Liver (tissue), 9 donors: ENCODE measurements around the gene SEMA3B. TPM values are rescaled to one million over a fixed set of nuclear protein-coding genes. Genes with fewer than 3 reads are reported as not detected.

Experiments used
- DNase-seq: peaks from one replicate; pipeline ENCODE4 v3.0.0-alpha.2; 2017; ENCODE audit warnings: low spot score
- H3K27ac ChIP-seq, 2 donors: one replicate each; pipeline ENCODE4 v1.7.0; 2013; ENCODE audit warnings: inconsistent platforms in 2 of 2, low read length in 2 of 2, control low read depth in 1 of 2, low read depth in 1 of 2, mild to moderate bottlenecking in 1 of 2
- H3K27me3 ChIP-seq, 4 donors: one replicate each; pipeline versions ENCODE4 v1.6.1 to v1.7.0; 2013; ENCODE audit warnings: low read length in 3 of 4, inconsistent platforms in 1 of 4, mild to moderate bottlenecking in 1 of 4, moderate library complexity in 1 of 4; ENCODE audit not compliant: control insufficient read depth in 4 of 4, insufficient read depth in 4 of 4
- H3K36me3 ChIP-seq, 4 donors: one replicate each; pipeline versions ENCODE4 v1.6.1 to v1.7.0; 2013; ENCODE audit warnings: low read length in 3 of 4, mild to moderate bottlenecking in 3 of 4, low read depth in 1 of 4, moderate library complexity in 1 of 4; ENCODE audit not compliant: control insufficient read depth in 4 of 4, insufficient read depth in 3 of 4
- H3K4me1 ChIP-seq, 4 donors: one replicate each; pipeline versions ENCODE4 v1.6.1 to v1.7.0; 2013; ENCODE audit warnings: low read length in 3 of 4, mild to moderate bottlenecking in 3 of 4, moderate library complexity in 1 of 4; ENCODE audit not compliant: control insufficient read depth in 4 of 4, insufficient read depth in 4 of 4
- H3K4me3 ChIP-seq, 3 donors: one replicate each; pipeline versions ENCODE4 v1.6.1 to v1.7.0; 2013; ENCODE audit warnings: low read length in 3 of 3, control low read depth in 1 of 3, low read depth in 1 of 3, mild to moderate bottlenecking in 1 of 3
- H3K9ac ChIP-seq, 2 donors: one replicate each; pipeline ENCODE4 v1.7.0; 2013; ENCODE audit warnings: low read length in 2 of 2, mild to moderate bottlenecking in 2 of 2, moderate library complexity in 2 of 2, control low read depth in 1 of 2, low read depth in 1 of 2
- H3K9me3 ChIP-seq, 4 donors: one replicate each; pipeline versions ENCODE4 v1.6.1 to v1.7.0; 2013; ENCODE audit warnings: low read length in 3 of 4; ENCODE audit not compliant: control insufficient read depth in 4 of 4
- EGR1 ChIP-seq, 2 donors: IDR thresholded peaks; 2 replicates each; pipeline ENCODE4 v1.6.1; 2016 to 2018; ENCODE audit warnings: antibody characterized with exemption in 2 of 2, low read depth in 2 of 2
- FOXA1 ChIP-seq: IDR thresholded peaks from 2 replicates; pipeline ENCODE4 v1.6.1; 2016; ENCODE audit warnings: antibody characterized with exemption
- FOXA2 ChIP-seq: IDR thresholded peaks from 2 replicates; pipeline ENCODE4 v1.6.1; 2016; ENCODE audit warnings: antibody characterized with exemption
- GABPA ChIP-seq, 2 donors: IDR thresholded peaks in 1 of 2; conservative IDR thresholded peaks in 1 of 2; 2 replicates each; pipeline ENCODE4 v1.6.1; 2016; ENCODE audit warnings: antibody characterized with exemption in 2 of 2, mild to moderate bottlenecking in 1 of 2, moderate library complexity in 1 of 2
- HNF4G ChIP-seq: IDR thresholded peaks from 2 replicates; pipeline ENCODE4 v1.6.1; 2016; ENCODE audit warnings: antibody characterized with exemption
- JUND ChIP-seq, 2 donors: IDR thresholded peaks; 2 replicates each; pipeline ENCODE4 v1.6.1; 2016; ENCODE audit warnings: antibody characterized with exemption in 2 of 2
- RAD21 ChIP-seq, 2 donors: IDR thresholded peaks; 2 replicates each; pipeline ENCODE4 v1.6.1; 2016; ENCODE audit warnings: antibody characterized with exemption in 2 of 2, mild to moderate bottlenecking in 2 of 2
- WGBS: extraction: QIAGEN DNeasy Blood & Tissue Kit; methylation state at CpG from one replicate; pipeline ENCODE4 v1.1.7; 2013; 5-methylcytosine and 5-hydroxymethylcytosine counted together
- polyA plus RNA-seq, 2 donors: library from polyadenylated mRNA; stranded (reverse) in 1 of 2; unstranded in 1 of 2; fragments of 200-250 nt in 1 of 2; fragments of >200 nt in 1 of 2; fragmentation: Nextera tagmentation in 1 of 2; extraction: Ambion mirVana in 1 of 2; gene quantifications; one replicate each; pipeline versions ENCODE4 v1.2.1 to v1.2.3, GENCODE V29; 2013 to 2015
- total RNA-seq, 2 donors: library from RNA; depleted of rRNA; stranded (reverse); fragments of >200 nt; gene quantifications; one replicate each; pipeline ENCODE4 v1.2.3, GENCODE V29; 2014
- TF ChIP-seq, protein P1 (sequence below): IDR thresholded peaks from 2 replicates; pipeline ENCODE4 v1.6.1; 2016; ENCODE audit warnings: antibody characterized with exemption
- TF ChIP-seq, protein P2 (sequence below): fragments of 150-350 bp; IDR thresholded peaks from 2 replicates; pipeline ENCODE4 v1.5.1; 2017; ENCODE audit warnings: improper control_type of control experiment, low read depth, low read length; ENCODE audit not compliant: missing input control
- donor health status: healthy.
- donor health status: healthy.
- donor health status: healthy.
- donor health status: healthy.
- donor health status: healthy.

Gene SEMA3B
- total and polyA plus RNA-seq, 4 donors, result 0.40 to 1.5 (median 0.93) TPM

DNA sequence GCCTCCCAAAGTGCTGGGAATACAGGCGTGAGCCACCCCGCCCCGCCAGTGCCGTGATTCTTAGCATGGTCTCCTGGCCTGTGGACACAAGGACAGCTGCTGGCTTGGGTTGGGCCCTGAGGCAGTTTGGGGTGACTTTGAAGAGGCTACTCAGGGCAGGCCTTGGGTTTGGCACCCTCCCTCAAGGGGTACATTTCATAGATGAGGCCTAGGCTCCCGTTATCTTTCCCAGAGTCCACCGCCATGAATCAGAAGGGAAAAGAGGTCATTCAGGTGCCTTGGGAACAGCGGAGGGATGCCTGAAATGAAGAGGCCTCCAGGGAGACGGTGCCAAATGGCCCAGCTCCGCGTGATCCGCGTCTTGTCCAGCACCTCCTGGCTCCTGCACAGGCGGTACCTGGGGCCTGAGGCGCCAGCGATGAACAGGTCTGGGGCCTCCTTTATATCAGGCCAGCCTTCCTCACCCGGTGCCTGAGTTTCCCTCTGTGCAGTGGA lies 23.6 kb upstream of the SEMA3B start:
- H3K36me3 ChIP-seq, result no peaks in the 10 kb centered on the region
- peak overlapping the region; percentile 72 to 77 for H3K27ac ChIP-seq
- H3K9me3 ChIP-seq, result no peaks in the 10 kb centered on the region
- H3K4me3 ChIP-seq, result no peak overlapping the region
- H3K9ac ChIP-seq, result peak overlapping the region in 1 of 2 donors; percentile 20
- 69% methylated on average over 16 of the region's 16 CpGs for WGBS
- no peak for DNase-seq
- no peaks in the 10 kb centered on the region for H3K27me3 ChIP-seq
- peaks cover 11 to 88% (median 71%) of the 10 kb centered on the region in 4 donors for H3K4me1 ChIP-seq
- TF ChIP-seq, protein P1, sequence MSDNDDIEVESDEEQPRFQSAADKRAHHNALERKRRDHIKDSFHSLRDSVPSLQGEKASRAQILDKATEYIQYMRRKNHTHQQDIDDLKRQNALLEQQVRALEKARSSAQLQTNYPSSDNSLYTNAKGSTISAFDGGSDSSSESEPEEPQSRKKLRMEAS, result no peak
- TF ChIP-seq FOXA2 (no peak), HNF4G (no peak), FOXA1 (no peak)
- TF ChIP-seq, protein P2, sequence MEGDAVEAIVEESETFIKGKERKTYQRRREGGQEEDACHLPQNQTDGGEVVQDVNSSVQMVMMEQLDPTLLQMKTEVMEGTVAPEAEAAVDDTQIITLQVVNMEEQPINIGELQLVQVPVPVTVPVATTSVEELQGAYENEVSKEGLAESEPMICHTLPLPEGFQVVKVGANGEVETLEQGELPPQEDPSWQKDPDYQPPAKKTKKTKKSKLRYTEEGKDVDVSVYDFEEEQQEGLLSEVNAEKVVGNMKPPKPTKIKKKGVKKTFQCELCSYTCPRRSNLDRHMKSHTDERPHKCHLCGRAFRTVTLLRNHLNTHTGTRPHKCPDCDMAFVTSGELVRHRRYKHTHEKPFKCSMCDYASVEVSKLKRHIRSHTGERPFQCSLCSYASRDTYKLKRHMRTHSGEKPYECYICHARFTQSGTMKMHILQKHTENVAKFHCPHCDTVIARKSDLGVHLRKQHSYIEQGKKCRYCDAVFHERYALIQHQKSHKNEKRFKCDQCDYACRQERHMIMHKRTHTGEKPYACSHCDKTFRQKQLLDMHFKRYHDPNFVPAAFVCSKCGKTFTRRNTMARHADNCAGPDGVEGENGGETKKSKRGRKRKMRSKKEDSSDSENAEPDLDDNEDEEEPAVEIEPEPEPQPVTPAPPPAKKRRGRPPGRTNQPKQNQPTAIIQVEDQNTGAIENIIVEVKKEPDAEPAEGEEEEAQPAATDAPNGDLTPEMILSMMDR, result no peak

DNA sequence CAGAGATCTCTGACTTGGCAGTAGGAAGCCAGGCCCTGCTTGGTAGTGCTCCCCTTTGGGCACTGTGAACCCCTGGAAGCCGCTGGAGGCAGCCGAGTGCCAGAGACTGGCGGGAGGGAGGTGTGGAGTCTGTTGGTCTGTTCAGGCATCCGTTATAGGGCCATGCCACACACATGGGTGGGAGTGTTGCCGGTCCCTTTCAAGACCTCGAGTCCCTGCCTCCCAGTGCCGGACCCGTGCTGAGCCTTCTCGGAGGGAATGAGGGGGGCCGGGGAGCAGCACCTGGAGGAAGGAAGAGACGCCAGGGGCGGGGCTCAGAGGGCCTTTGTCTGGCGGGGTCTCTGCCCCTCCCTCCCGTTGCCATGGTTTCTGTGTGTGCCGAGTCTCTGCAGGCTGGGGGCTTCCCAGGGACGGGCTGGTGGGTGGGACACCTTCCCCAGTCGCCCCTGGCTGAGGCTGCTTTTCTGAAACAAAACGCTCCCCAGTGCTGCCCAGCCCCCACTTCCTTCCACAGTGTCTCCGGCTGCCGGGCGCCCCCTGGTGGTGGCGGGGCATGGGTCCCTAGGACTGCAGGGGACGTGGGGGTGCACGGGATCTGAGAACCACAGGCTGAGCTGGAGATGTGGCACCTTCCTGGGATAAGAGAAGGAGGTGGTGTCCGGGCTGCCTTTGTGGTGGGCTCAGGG lies 23.0 kb upstream of the SEMA3B start:
- peaks cover 9 to 85% (median 69%) of the 10 kb centered on the region in 4 donors for H3K4me1 ChIP-seq
- peak overlapping the region; percentile 72 to 77 for H3K27ac ChIP-seq
- H3K4me3 ChIP-seq, result no peak overlapping the region
- H3K9me3 ChIP-seq, result no peaks in the 10 kb centered on the region
- H3K27me3 ChIP-seq, result no peaks in the 10 kb centered on the region
- H3K9ac ChIP-seq, result peak overlapping the region; percentile 20 to 61
- no peaks in the 10 kb centered on the region for H3K36me3 ChIP-seq
- no peak for TF ChIP-seq JUND (IDR thresholded peaks at IDR 0.05)
- TF ChIP-seq, protein P2, result peak; percentile 93
- peak; percentile 80 to 88 for TF ChIP-seq RAD21 (IDR thresholded peaks at IDR 0.05)
- peak; percentile 96 for DNase-seq
- WGBS, result 14% methylated on average over 25 of the region's 25 CpGs

GRCh38 chr3:50246517-50246954 lies 22.4 kb upstream of the SEMA3B start:
- Histone ChIP-seq H3K9me3 (no peaks in the 10 kb centered on the region), H3K27ac (peak overlapping the region; percentile 72 to 77), H3K36me3 (no peaks in the 10 kb centered on the region), H3K4me1 (peaks cover 7 to 84% (median 65%) of the 10 kb centered on the region in 4 donors), H3K9ac (no peak overlapping the region), H3K4me3 (no peak overlapping the region), H3K27me3 (no peaks in the 10 kb centered on the region)
- WGBS, result 50% methylated on average over 10 of the region's 10 CpGs
- DNase-seq, result no peak
- TF ChIP-seq GABPA (IDR thresholded peaks at IDR 0.05 in 1 of 2, conservative IDR thresholded peaks at IDR 0.05 in 1 of 2) (peak in 1 of 2 donors; percentile 58), EGR1 (IDR thresholded peaks at IDR 0.05; ENCODE audit: low read depth in 2 of 2) (no peak)
